Astrocyte of the cerebellum (primary cell): ENCODE results near the gene CCRL2.
"Not testable (repeated sequence)": the region's sequence is repeated elsewhere in the genome, so short reads cannot be mapped to it uniquely, and the experiment has no call there.

ENCODE experiments used
- DNase-seq: peaks from one replicate; pipeline ENCODE4 v3.0.0-alpha.2; 2011; ENCODE audit warnings: low read depth
- H3K4me3 ChIP-seq: 2 replicates; pipeline ENCODE4 v1.5.1; 2011; ENCODE audit warnings: mild to moderate bottlenecking, low read depth, low read length, moderate library complexity
- CTCF ChIP-seq: IDR thresholded peaks from 2 replicates; pipeline ENCODE4 v1.5.1; 2012; ENCODE audit warnings: low read length, low read depth, moderate library complexity, mild to moderate bottlenecking; ENCODE audit errors: missing control alignments
- in situ Hi-C: cut with HindIII; loops from 2 replicates; pipeline ENCODE4 v1.10.0; 2017; ENCODE audit warnings: low sequenced_read_pairs

Gene CCRL2

DNA sequence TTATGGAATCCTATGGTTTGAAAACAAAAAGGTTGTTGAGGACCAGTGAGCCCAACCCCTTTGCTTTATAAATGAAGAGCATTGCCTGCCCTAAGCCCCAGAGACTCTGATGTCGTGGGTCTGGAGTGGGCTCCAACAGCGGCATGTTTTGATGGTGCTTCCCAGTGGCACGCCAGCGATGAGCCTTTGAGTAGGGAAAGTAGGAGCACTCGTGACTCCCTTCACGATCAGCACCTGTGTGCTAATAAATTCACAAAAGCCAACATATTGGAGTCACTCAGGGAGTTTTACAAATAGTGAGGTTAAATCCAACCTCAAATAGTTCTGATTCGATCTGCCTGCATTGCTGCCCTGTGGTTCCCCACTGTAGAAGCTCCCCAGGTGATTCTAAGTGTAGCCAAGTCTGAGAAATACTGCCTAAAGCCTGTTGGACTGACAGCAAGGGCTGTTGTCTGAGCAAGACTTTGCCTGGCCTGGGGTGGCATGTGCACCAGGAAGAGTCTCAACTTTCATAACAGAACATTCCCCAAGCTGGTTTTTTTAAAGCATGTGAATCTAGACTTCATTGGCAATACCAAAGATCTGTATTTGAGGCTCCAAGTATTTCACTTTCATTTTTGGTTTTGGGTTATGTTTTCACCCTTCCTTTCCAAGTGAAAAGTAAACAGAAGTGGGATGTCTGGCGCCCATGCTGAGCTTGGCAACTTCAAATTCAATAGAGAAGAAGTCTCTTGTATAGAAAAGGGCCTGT is 26.4 kb upstream of the CCRL2 start:
- no peak overlapping the region for H3K4me3 ChIP-seq
- TF ChIP-seq CTCF, result no peak
- in situ Hi-C loops, result no loop called here
- peak; percentile 8 for DNase-seq

DNA sequence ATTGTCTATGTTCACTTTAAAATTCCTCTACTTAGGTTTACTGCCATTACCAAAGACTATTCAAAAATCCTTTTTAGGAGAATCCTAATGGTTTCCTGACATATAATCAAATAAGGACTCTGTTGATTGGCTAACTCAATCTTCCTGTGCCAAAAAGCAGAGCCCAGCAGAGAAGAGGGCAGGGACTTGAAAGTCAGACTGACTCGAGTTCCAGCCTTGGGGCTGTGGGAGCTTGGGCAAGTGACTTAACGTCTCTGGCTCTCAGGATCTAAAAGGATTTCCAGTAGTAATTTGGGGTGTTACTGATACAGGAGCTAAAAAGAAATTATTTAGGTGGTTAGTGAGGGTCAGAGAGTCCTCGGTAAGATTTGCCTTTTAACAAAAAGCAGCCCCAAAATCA is 25.4 kb upstream of the CCRL2 start:
- no peak overlapping the region for H3K4me3 ChIP-seq
- in situ Hi-C loops, result no loop called here
- no peak for DNase-seq
- no peak for TF ChIP-seq CTCF

- DNase-seq, result no peak
- no peak overlapping the region for H3K4me3 ChIP-seq
- no peak for TF ChIP-seq CTCF
- in situ Hi-C loops, result no loop called here
These were observed 23.7 kb upstream of the CCRL2 start for GRCh38 chr3:46383211-46383950.

DNA sequence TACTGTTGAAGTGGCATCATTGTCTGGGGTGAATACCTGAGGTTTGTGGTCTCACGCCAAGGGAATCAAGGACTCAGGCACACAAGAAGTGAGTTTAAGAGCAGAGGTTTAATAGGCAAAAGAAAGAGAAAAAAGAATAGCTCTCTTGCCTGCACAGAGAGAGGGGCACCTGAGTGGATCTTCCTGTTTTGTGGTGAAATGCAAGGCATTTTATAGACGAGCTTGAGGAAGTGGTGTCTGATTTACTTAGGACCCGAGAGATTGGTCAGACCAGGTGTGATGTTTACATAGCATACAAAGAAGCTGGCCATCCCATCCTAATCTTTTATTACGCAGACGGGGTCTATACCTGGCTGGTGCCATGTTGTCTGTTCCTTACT is 23.1 kb upstream of the CCRL2 start:
- H3K4me3 ChIP-seq, result no peak overlapping the region
- TF ChIP-seq CTCF, result no peak
- DNase-seq, result no peak
- in situ Hi-C loops, result no loop called here

DNA sequence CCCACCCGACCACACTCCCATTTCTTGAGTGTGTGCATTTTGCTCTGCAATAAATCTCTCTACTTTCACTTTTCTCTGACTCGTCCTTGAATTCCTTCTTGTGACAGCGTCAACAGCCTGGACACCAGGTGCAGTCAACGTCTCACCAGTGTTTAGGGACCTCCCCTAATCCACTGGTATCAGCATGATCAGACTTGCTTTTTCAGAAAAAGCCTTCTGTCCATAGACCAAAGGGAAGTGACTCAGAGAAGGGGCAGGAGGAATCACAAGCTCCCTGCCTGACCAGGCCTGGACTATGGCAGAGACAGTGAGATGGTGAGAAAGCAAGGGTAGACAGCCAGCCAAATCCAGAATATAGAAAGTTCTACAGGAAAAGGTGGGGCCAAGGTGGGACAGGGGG is 20.9 kb upstream of the CCRL2 start:
- DNase-seq, result no peak
- no peak overlapping the region for H3K4me3 ChIP-seq
- in situ Hi-C loops, result no loop called here
- TF ChIP-seq CTCF, result no peak

GRCh38 chr3:46388847-46389246 is 18.2 kb upstream of the CCRL2 start:
- in situ Hi-C loops, DNase-seq: not testable (repeated sequence)

GRCh38 chr3:46389306-46389705 is 17.8 kb upstream of the CCRL2 start:
- DNase-seq, result no peak
- H3K4me3 ChIP-seq, result no peak overlapping the region
- no peak for TF ChIP-seq CTCF
- in situ Hi-C loops, result no loop called here

More at GRCh38 chr3:46388847-46389246, 18.2 kb upstream of the CCRL2 start:
- not testable (repeated sequence) for H3K4me3 ChIP-seq

DNA sequence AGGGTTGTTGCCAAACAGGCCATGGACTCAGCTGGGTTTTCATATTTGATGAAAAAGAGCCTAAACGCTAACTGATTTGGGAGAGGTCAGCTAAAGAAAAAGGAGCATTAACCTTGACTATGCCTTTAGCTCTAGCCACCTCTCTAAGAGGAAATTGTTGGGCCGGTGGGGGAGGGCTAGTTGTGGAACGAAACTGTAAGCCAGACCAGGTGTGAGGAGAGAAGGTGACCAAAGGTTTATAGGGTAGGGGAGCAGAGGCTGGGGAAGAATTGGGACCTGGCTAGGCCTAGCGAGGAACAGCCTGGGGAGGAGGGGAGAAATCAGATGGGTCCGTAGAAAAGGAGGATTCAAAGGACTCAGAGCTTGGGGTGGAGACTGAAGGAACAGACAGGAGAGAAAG is 15.5 kb upstream of the CCRL2 start:
- in situ Hi-C loops, DNase-seq, H3K4me3 ChIP-seq: not testable (repeated sequence)
